HG03139 (cell line): ENCODE results near the gene SBK1.

Source experiments
- ATAC-seq: cut with Tn5 transposase; IDR thresholded peaks from one replicate; pipeline ENCODE4 v1.9.1; 2021; ENCODE audit not compliant: unreplicated experiment

SBK1 gene

GRCh38 chr16:28304214-28304613 is 11.9 kb downstream of the SBK1 start:
- no peak for ATAC-seq

DNA sequence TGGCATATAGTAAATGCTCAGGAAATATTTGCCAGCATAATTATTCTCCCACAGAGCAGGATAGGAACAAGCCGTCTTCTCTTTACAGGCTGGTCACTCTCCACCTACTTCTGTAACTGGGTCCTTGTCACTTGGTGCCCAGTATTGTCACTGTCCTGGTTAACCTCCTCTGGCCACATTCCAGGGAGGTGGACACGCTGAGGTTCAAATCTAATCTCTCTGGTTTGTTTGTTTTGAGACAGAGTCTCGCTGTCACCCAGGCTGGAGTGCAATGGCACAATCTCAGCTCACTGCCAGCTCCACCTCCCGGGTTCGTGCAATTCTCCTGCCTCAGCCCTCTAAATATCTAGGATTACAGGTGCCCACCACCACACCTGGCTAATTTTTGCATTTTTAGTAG is 15.6 kb downstream of the SBK1 start:
- ATAC-seq = no peak

DNA sequence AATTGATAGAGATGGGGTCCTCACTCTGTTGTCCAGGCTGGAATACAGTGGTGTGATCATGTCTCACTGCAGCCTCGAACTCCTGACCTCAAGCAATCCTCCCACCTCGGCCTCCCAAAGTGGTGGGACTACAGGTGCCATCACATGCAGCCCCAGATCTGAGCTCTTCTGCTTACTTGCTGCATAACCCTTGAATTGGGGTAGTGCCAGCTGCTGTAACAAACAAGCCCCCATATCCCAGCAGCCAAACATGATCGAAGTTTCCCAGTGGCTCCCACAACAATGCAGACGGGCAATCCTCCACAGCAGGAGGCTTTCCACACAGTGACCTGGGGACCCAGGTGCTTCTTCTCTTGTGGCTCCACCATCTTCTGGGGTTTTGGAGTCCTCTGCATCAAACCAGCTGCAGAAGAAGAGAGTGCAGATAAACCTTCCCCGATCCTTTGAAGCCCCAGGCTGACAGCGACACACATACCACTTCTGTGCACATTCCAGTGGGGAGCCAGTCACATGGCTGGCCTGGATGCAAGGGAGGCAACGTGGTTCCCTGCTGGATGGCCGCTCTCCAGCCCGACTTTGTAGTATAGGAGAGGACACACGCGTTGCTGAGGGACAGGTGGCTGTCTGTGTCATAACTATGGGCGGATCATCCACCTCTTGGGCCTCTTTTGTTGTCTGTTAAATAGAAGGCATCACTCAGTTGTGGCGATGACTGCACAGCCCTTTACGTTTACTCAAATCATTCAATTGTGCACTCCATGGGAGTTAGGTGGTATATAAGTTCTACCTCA is 16.7 kb downstream of the SBK1 start:
- ATAC-seq = no peak

- no peak for ATAC-seq
Measured at GRCh38 chr16:28309811-28310311, 17.5 kb downstream of the SBK1 start.

DNA sequence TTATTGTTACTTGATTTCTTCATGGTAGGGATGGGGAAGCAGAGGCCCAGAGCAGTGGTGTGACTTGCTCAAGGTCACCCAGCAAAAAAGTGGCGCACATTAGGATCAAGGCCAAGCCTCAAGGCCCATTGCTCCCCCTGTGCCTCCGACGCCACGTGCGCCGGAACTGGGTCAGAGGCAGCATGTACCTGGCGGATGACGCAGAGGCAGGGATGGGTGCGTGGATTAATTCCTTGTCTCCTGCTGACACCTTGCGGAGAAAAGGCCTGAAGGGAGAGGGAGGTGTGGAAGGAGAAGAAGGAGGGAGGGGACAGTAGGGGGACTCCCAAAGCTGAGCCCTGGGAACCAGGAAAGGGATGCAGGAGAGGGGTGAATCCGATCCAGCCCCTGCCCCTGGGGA is 18.5 kb downstream of the SBK1 start:
- ATAC-seq = no peak

GRCh38 chr16:28311413-28311812 is 19.1 kb downstream of the SBK1 start:
- no peak for ATAC-seq

GRCh38 chr16:28311913-28312312 is 19.6 kb downstream of the SBK1 start:
- ATAC-seq = no peak

GRCh38 chr16:28312327-28312726 is 20.0 kb downstream of the SBK1 start:
- no peak for ATAC-seq

- no peak for ATAC-seq
Measured at GRCh38 chr16:28313587-28313986, 21.3 kb downstream of the SBK1 start.

- ATAC-seq = no peak
Measured at GRCh38 chr16:28316054-28316453, 23.7 kb downstream of the SBK1 start.

DNA sequence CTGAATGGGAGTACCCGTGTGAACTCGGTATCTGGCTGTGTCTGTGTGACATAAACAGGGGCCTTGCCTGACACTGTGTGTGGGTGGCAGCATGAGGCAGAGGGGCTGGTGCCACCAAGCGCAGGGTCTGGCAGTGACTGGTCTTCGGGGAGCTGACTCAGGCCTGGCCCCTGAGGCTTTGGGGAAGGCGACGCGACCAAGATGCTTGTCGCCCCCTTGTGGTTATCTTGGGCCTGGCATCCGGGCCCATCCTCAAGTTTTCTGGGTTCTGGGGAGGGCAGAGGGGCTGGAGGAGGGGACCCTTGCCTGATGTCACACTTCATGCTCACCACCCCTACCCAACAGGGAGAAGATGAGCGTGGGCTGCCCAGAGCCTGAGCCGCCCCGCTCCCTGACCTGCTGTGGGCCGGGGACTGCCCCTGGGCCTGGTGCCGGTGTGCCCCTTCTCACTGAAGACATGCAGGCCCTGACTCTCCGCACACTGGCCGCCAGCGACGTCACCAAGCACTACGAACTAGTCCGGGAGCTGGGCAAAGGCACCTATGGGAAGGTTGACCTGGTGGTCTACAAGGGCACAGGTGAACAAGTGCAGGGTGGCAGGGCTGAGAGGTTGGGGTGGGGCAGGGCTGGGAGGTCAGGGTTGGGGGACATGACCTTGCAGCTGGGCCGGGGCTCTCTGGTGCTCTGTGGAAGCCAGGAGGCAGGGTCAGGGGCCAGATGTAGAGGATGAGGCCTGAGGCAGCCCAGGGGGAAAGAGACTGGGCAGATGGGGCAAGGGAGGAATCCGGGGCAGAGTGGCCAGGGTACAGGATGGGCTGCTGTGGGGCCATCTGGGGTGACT is 24.9 kb downstream of the SBK1 start:
- no peak for ATAC-seq

DNA sequence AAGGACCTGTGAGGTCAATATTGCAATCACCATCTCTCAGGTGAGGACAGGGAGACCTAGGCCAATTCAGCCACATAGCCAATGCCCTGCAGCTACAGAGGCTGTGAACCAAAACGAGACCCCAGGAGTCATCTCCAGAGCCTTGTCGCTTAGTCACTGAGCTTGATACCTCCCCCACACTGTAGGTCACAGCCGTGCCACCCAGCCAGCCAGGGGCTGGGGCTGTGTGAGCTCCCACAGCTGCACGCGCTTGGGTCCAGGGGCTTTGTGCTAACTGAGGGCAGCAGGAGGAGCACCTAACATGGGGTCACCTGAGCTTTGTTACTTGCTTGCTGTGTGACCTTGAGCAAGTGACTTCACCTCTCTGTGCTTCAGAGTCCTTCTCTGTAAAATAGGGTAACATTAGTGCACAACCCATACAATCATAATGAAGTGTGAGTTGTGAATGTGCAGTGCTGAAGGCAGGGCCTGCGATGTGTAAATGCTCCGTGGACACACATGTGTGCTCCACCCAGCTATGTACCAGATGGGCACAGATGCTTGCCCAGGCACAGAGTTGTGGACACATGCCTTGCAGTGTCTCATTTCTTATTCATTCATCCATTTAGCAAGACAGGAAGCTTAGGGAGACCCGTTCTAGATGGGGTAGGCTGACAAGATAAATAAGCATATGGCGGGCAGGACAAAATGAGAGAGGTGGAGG is 25.9 kb downstream of the SBK1 start:
- no peak for ATAC-seq

GRCh38 chr16:28319476-28320022 is 27.2 kb downstream of the SBK1 start:
- no peak for ATAC-seq

GRCh38 chr16:28320023-28320561 is 27.8 kb downstream of the SBK1 start:
- ATAC-seq = no peak

GRCh38 chr16:28320741-28321140 is 28.4 kb downstream of the SBK1 start:
- no peak for ATAC-seq

GRCh38 chr16:28321700-28322411 is 29.5 kb downstream of the SBK1 start:
- ATAC-seq = no peak

- no peak for ATAC-seq
Measured at GRCh38 chr16:28324235-28324886, 32.0 kb downstream of the SBK1 start.

- ATAC-seq = no peak
Measured at GRCh38 chr16:28324887-28325279, 32.6 kb downstream of the SBK1 start.

GRCh38 chr16:28326881-28327610 is 34.7 kb downstream of the SBK1 start:
- ATAC-seq = no peak
